Keratinocyte (primary cell): Measurements from ENCODE around the gene TMC7. TPM values are rescaled to one million over a fixed set of nuclear protein-coding genes. Genes with fewer than 3 reads are reported as not detected.

ENCODE experiments used
- DNase-seq: peaks from one replicate; pipeline ENCODE4 v3.0.0-alpha.2; 2011; ENCODE audit warnings: low read depth, missing footprints, low spot score
- FAIRE-seq: peaks from 2 replicates; lab custom pipeline; 2011; peaks lifted over from hg19 to GRCh38; lab: Jason Lieb, UNC
- H2AFZ ChIP-seq: 2 replicates; pipeline ENCODE4 v1.6.0; 2012; ENCODE audit warnings: low read length, control low read depth, inconsistent platforms; ENCODE audit not compliant: control insufficient read depth
- H3K27ac ChIP-seq: 2 replicates; pipeline ENCODE4 v1.5.1; 2011; ENCODE audit warnings: low read length; ENCODE audit not compliant: control insufficient read depth, insufficient read depth
- H3K27me3 ChIP-seq: 3 replicates; pipeline ENCODE4 v1.6.0; 2011; ENCODE audit warnings: low read length; ENCODE audit not compliant: control insufficient read depth, insufficient read depth; ENCODE audit errors: extremely low read depth
- H3K36me3 ChIP-seq, 2 experiments: 2 replicates in 1 of 2; 3 replicates in 1 of 2; pipeline ENCODE4 v1.5.1; 2011; ENCODE audit warnings: low read length in 2 of 2, mild to moderate bottlenecking in 1 of 2; ENCODE audit not compliant: control insufficient read depth in 2 of 2, insufficient read depth in 2 of 2; ENCODE audit errors: extremely low read depth in 1 of 2
- H3K4me1 ChIP-seq: 3 replicates; pipeline ENCODE4 v1.5.1; 2011; ENCODE audit warnings: low read length; ENCODE audit not compliant: control insufficient read depth, insufficient read depth; ENCODE audit errors: extremely low read depth
- H3K4me2 ChIP-seq: 3 replicates; pipeline ENCODE4 v1.6.0; 2011; ENCODE audit warnings: low read depth, low read length; ENCODE audit not compliant: control insufficient read depth, insufficient read depth; ENCODE audit errors: extremely low read depth
- H3K4me3 ChIP-seq, 3 experiments: fragments of 200-600 bp in 1 of 3; sonication (generic) in 1 of 3; 2 replicates in 2 of 3; 3 replicates in 1 of 3; pipeline ENCODE4 v1.5.1; 2011 to 2016; ENCODE audit warnings: low read length in 3 of 3, mild to moderate bottlenecking in 3 of 3, control low read depth in 2 of 3, inconsistent platforms in 1 of 3, low read depth in 1 of 3, mixed read lengths in 1 of 3, mixed run types in 1 of 3, moderate library complexity in 1 of 3; ENCODE audit not compliant: control insufficient read depth in 2 of 3, insufficient read depth in 2 of 3; ENCODE audit errors: extremely low read depth in 1 of 3
- H3K79me2 ChIP-seq: 2 replicates; pipeline ENCODE4 v1.6.0; 2012; ENCODE audit warnings: low read length; ENCODE audit not compliant: control insufficient read depth, insufficient read depth
- H3K9ac ChIP-seq: 3 replicates; pipeline ENCODE4 v1.6.0; 2011; ENCODE audit warnings: low read length; ENCODE audit not compliant: control insufficient read depth, insufficient read depth; ENCODE audit errors: extremely low read depth
- H3K9me1 ChIP-seq: 3 replicates; pipeline ENCODE4 v1.6.0; 2011; ENCODE audit warnings: low read length; ENCODE audit not compliant: control insufficient read depth, insufficient read depth; ENCODE audit errors: extremely low read depth
- H3K9me3 ChIP-seq: 2 replicates; pipeline ENCODE4 v1.5.1; 2012; ENCODE audit warnings: low read depth, low read length; ENCODE audit not compliant: control insufficient read depth
- H4K20me1 ChIP-seq: 3 replicates; pipeline ENCODE4 v1.6.0; 2011; ENCODE audit warnings: low read length; ENCODE audit not compliant: control insufficient read depth, insufficient read depth; ENCODE audit errors: extremely low read depth
- CTCF ChIP-seq, 3 experiments: IDR thresholded peaks in 1 of 3; conservative IDR thresholded peaks in 1 of 3; optimal IDR thresholded peaks in 1 of 3; 2 replicates in 2 of 3; 3 replicates in 1 of 3; pipeline versions ENCODE3 to v1.5.1; 2011; ENCODE audit warnings: low read length in 3 of 3, mild to moderate bottlenecking in 3 of 3, moderate library complexity in 2 of 3, control low read depth in 1 of 3, inconsistent platforms in 1 of 3; ENCODE audit not compliant: insufficient read depth in 2 of 3; ENCODE audit errors: extremely low read depth in 1 of 3
- EZH2 ChIP-seq: IDR thresholded peaks from one replicate; pipeline ENCODE4 v1.6.1; 2012; ENCODE audit warnings: inconsistent platforms, mild to moderate bottlenecking, low read length, moderate library complexity
- dilution Hi-C: fragments of 300-500 bp; cut with MboI; formaldehyde crosslinking; loops from one replicate; pipeline ENCODE4 v1.7.0; 2020; ENCODE audit warnings: low sequenced_read_pairs; ENCODE audit not compliant: extremely low pct_ligation_motif_present
- polyA plus RNA-seq, 5 experiments: library from polyadenylated mRNA; depleted of rRNA in 3 of 5; stranded (reverse) in 3 of 5; stranded (forward) in 1 of 5; unstranded in 1 of 5; fragments of >200 nt; gene quantifications; 1 replicate in 1 of 5; 2 replicates in 3 of 5; 3 replicates in 1 of 5; pipeline versions ENCODE4 v1.2.1 to v1.2.3, GENCODE V29; 2011 to 2012; ENCODE audit warnings: missing spikeins in 2 of 5, low read depth in 1 of 5, low replicate concordance in 1 of 5

Gene TMC7
- polyA plus RNA-seq, 1 donor (not counting 4 experiments of a cell fraction or from before 2014, with no cell fraction given), result 8.5 TPM

- Histone ChIP-seq H3K79me2 (no peaks in the 10 kb centered on the region), H3K9ac (no peak overlapping the region), H3K4me3 (no peak overlapping the region), H4K20me1 (no peaks in the 10 kb centered on the region), H3K4me2 (peak overlapping the region; percentile 33), H2AFZ (no peak overlapping the region), H3K4me1 (no peaks in the 10 kb centered on the region), H3K9me3 (no peaks in the 10 kb centered on the region), H3K36me3 (no peaks in the 10 kb centered on the region), H3K27me3 (no peaks in the 10 kb centered on the region), H3K9me1 (no peaks in the 10 kb centered on the region), H3K27ac (no peak overlapping the region)
- no peak for TF ChIP-seq EZH2
- peak; percentile 90 to 95 (median 91) for TF ChIP-seq CTCF (optimal IDR thresholded peaks at IDR 0.05 in 1 of 3, IDR thresholded peaks at IDR 0.05 in 1 of 3, conservative IDR thresholded peaks at IDR 0.05 in 1 of 3; ENCODE audit: extremely low read depth in 1 of 3, insufficient read depth in 2 of 3, low read length in 3 of 3)
- FAIRE-seq (peak; percentile 48), DNase-seq (no peak)
- dilution Hi-C loops, result no loop called here
These were observed 14.5 kb upstream of the TMC7 start for GRCh38 chr16:18969050-18969854.

GRCh38 chr16:18969855-18970240 is 13.9 kb upstream of the TMC7 start:
- H3K9ac ChIP-seq, result no peak overlapping the region
- no peak for DNase-seq
- dilution Hi-C loops, result loop anchor here (10.0 kb wide), 1 partner anchor 135 kb away; no protein-coding TSS in a partner anchor
- TF ChIP-seq CTCF (optimal IDR thresholded peaks at IDR 0.05 in 1 of 3, IDR thresholded peaks at IDR 0.05 in 1 of 3, conservative IDR thresholded peaks at IDR 0.05 in 1 of 3; ENCODE audit: extremely low read depth in 1 of 3, insufficient read depth in 2 of 3, low read length in 3 of 3) (no peak), EZH2 (no peak)
- no peaks in the 10 kb centered on the region for H3K36me3 ChIP-seq
- no peak overlapping the region for H3K4me3 ChIP-seq
- H3K9me1 ChIP-seq, result no peaks in the 10 kb centered on the region
- no peaks in the 10 kb centered on the region for H3K9me3 ChIP-seq
- no peaks in the 10 kb centered on the region for H3K4me1 ChIP-seq
- no peaks in the 10 kb centered on the region for H3K27me3 ChIP-seq
- FAIRE-seq, result no peak
- no peaks in the 10 kb centered on the region for H4K20me1 ChIP-seq
- H3K27ac ChIP-seq, result no peak overlapping the region
- H3K79me2 ChIP-seq, result no peaks in the 10 kb centered on the region
- no peak overlapping the region for H2AFZ ChIP-seq
- H3K4me2 ChIP-seq, result no peak overlapping the region
